Hepatocyte (in vitro differentiated cells): ENCODE data around the gene NEAT1.

ENCODE experiments used
- CTCF ChIP-seq: fragments of 200-600 bp; sonication (generic); IDR thresholded peaks from 2 replicates; pipeline ENCODE4 v1.5.1; 2016; ENCODE audit warnings: antibody characterized with exemption, mild to moderate bottlenecking; ENCODE audit not compliant: poor library complexity
- EZH2 ChIP-seq: fragments of 200-600 bp; sonication (generic); IDR thresholded peaks from 2 replicates; pipeline ENCODE4 v1.6.1; 2016; ENCODE audit warnings: antibody characterized with exemption, mild to moderate bottlenecking, borderline replicate concordance
- EZH2phosphoT487 ChIP-seq: fragments of 200-600 bp; sonication (generic); IDR thresholded peaks from one replicate; pipeline ENCODE4 v1.6.1; 2018; ENCODE audit warnings: antibody characterized with exemption, mild to moderate bottlenecking, low read depth, moderate library complexity; ENCODE audit not compliant: unreplicated experiment, severe bottlenecking

GRCh38 chr11:65429724-65430405, 7.3 kb downstream of the NEAT1 start:
- TF ChIP-seq CTCF (no peak), EZH2 (no peak), EZH2phosphoT487 (no peak)
